Lower lobe of right lung (tissue), 2 donors: Measurements from ENCODE around the gene ERCC3. TPM values are rescaled to one million over a fixed set of nuclear protein-coding genes. Genes with fewer than 3 reads are reported as not detected.
"Not testable (repeated sequence)": the region's sequence is repeated elsewhere in the genome, so short reads cannot be mapped to it uniquely, and the experiment has no call there.

Experiments used
- ATAC-seq, 2 donors: fragments of 200-7000 bp; cut with Tn5 transposase; one replicate each; pipeline ENCODE4 v1.9.1; 2020 to 2022; ENCODE audit warnings: mild to moderate bottlenecking in 2 of 2, moderate library complexity in 2 of 2
- DNase-seq: peaks from one replicate; pipeline ENCODE4 v3.0.0-alpha.2; 2020
- H3K27ac ChIP-seq: fragments of 200-600 bp; one replicate; pipeline ENCODE4 v1.8.0; 2022
- H3K27me3 ChIP-seq: fragments of 200-600 bp; one replicate; pipeline ENCODE4 v1.8.0; 2022; ENCODE audit warnings: low read depth
- H3K36me3 ChIP-seq: fragments of 200-600 bp; one replicate; pipeline ENCODE4 v1.8.0; 2022; ENCODE audit warnings: mild to moderate bottlenecking
- H3K4me1 ChIP-seq: fragments of 200-600 bp; one replicate; pipeline ENCODE4 v1.8.0; 2022
- H3K4me3 ChIP-seq: fragments of 200-600 bp; one replicate; pipeline ENCODE4 v1.8.0; 2022; ENCODE audit warnings: mild to moderate bottlenecking
- H3K9me3 ChIP-seq: fragments of 200-600 bp; one replicate; pipeline ENCODE4 v1.8.0; 2022
- intact Hi-C: fragments of 100-400 bp; cut with DNase I; formaldehyde crosslinking; loops from one replicate; pipeline ENCODE4 v1.11.0; 2022
- total RNA-seq: library from RNA; stranded (reverse); fragmentation: NEBNext Ultra II Directional; extraction: Animal tissue kit (Norgen Biotek cat#: 25700); gene quantifications from one replicate; pipeline ENCODE4 v1.2.1, GENCODE V29; 2021
- TF ChIP-seq, protein P1 (sequence below): fragments of 200-600 bp; IDR thresholded peaks from one replicate; pipeline ENCODE4 v1.8.0; 2022; ENCODE audit warnings: antibody characterized with exemption, mild to moderate bottlenecking
- donor health status: DM: no; HTN: yes; CAD: no; lungs with severe emphysema.

The ERCC3 gene
- total RNA-seq, 1 donor from 2014 or later, result 34.7 TPM

DNA sequence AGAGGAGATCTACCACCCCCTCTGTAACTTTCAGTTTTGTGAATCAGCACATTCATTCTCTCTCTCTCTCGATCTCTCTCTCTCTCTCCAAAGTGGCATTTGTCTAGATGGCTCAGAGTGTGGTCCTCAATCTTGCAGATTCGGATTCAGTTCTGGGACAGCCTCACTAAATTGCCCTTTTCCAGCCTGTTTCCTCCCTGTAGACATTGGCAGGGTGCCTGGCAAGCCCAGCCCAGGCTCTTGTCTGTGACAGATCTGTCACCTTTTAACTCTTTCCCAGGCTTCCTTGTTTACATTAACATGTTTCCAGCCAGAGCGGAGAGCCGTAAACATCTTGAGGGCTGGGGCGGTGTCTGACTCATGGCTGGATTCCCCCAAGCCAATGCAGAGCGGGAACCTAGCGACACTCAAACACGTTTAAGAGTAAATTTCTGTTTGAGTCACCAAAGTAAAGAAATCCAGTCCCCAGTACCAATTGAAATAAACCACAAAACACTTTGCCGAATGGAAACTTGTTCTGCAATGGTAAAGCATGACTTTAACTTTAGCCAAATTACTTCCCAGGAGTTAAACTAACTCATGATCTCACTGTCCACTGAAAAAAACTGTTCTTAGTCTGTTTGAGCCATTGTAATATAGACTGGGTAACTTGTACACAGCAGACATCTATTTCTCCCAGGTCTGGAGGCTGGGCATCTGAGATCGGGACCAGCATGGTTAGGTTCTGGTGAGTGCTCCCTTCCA lies 67.3 kb downstream of the ERCC3 start:
- Histone ChIP-seq H3K4me3 (no peak overlapping the region), H3K27ac (peak overlapping the region; percentile 41)

DNA sequence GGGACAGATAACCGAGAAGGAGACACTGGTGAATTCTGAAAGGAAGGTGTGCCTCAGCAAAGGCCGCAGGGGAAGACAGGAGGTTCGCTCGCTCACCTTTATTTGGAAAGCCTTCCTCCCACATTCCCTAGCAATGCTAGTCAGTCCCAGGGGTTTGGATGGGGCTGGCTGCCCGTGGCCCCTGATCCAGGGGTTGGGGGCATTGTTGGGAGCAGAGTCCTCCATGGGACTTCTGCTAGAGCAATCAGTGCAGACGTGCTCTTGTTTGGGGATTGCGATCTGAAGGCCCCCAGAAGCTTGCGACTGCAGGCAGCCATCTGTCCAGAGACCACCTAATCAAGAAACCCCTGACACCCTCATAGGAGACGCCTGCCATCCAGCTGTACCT lies 67.8 kb downstream of the ERCC3 start:
- no peak overlapping the region for H3K27ac ChIP-seq
- H3K9me3 ChIP-seq, result no peaks in the 10 kb centered on the region
- no peak for ATAC-seq
- intact Hi-C loops, result no loop called here
- no peaks in the 10 kb centered on the region for H3K36me3 ChIP-seq
- TF ChIP-seq, protein P1, sequence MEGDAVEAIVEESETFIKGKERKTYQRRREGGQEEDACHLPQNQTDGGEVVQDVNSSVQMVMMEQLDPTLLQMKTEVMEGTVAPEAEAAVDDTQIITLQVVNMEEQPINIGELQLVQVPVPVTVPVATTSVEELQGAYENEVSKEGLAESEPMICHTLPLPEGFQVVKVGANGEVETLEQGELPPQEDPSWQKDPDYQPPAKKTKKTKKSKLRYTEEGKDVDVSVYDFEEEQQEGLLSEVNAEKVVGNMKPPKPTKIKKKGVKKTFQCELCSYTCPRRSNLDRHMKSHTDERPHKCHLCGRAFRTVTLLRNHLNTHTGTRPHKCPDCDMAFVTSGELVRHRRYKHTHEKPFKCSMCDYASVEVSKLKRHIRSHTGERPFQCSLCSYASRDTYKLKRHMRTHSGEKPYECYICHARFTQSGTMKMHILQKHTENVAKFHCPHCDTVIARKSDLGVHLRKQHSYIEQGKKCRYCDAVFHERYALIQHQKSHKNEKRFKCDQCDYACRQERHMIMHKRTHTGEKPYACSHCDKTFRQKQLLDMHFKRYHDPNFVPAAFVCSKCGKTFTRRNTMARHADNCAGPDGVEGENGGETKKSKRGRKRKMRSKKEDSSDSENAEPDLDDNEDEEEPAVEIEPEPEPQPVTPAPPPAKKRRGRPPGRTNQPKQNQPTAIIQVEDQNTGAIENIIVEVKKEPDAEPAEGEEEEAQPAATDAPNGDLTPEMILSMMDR, result no peak
- DNase-seq, result no peak
- peaks cover 12% of the 10 kb centered on the region for H3K4me1 ChIP-seq
- H3K4me3 ChIP-seq, result no peak overlapping the region
- H3K27me3 ChIP-seq, result peaks cover 27% of the 10 kb centered on the region

More for the DNA sequence above, 67.3 kb downstream of the ERCC3 start:
- DNase-seq (peak; percentile 85), ATAC-seq (peak; percentile 96 to 98)
- intact Hi-C loops, result no loop called here
- no peaks in the 10 kb centered on the region for H3K9me3 ChIP-seq
- peaks cover 21% of the 10 kb centered on the region for H3K27me3 ChIP-seq
- no peaks in the 10 kb centered on the region for H3K36me3 ChIP-seq
- TF ChIP-seq, protein P1, result no peak
- peaks cover 12% of the 10 kb centered on the region for H3K4me1 ChIP-seq

- TF ChIP-seq, protein P1, result no peak
- no peak overlapping the region for H3K4me3 ChIP-seq
- H3K27me3 ChIP-seq, result peaks cover 31% of the 10 kb centered on the region
These were observed 68.6 kb downstream of the ERCC3 start for GRCh38 chr2:127225186-127225960.

GRCh38 chr2:127224135-127224534 lies 69.8 kb downstream of the ERCC3 start:
- ATAC-seq, intact Hi-C loops: not testable (repeated sequence)
- H3K4me1 ChIP-seq, result peaks cover 19% of the 10 kb centered on the region

More at GRCh38 chr2:127225186-127225960, 68.6 kb downstream of the ERCC3 start:
- DNase-seq (no peak), ATAC-seq (no peak)
- no peaks in the 10 kb centered on the region for H3K9me3 ChIP-seq
- no peak overlapping the region for H3K27ac ChIP-seq
- intact Hi-C loops, result no loop called here
- H3K36me3 ChIP-seq, result no peaks in the 10 kb centered on the region
- peaks cover 12% of the 10 kb centered on the region for H3K4me1 ChIP-seq

DNA sequence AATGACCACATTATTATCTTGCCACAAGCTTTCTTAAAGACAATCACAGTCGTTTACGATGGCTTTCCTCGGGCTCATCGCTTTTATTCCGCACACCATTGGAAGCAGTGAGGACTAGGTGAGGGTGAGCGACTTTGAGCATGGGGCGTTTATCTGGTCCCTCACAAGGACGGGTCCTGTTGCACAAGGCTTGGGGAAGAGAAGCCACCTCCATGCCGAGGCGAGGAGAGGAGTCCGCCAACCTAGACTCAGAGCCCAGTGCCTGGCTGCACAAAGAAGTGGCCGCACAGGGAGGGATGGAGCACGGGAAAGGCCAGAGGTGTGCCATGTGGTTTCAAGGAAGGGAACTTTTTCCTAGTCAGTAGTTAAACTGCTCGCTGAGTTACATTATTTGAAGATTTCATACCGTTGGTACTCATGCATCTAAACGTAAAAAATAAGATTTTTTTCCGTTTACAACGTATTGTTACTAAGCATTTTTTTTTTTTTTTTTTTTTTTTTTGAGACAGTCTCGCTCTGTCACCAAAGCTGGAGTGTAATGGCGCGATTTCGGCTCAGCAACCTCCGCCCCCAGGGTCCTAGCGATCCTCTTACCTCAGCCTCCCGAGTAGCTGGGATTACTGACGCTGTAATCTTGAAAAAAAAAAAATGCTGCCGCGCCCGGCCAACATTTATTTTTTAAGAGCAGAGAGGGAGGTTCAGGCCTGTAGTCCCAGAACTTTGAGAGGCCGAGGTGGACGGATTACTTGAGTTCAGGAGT lies 73.0 kb downstream of the ERCC3 start:
- no peak for ATAC-seq
- H3K27me3 ChIP-seq, result peaks cover 61% of the 10 kb centered on the region
- TF ChIP-seq, protein P1, result no peak
- intact Hi-C loops, result no loop called here
- peaks cover 16% of the 10 kb centered on the region for H3K4me1 ChIP-seq
- no peaks in the 10 kb centered on the region for H3K9me3 ChIP-seq
- H3K36me3 ChIP-seq, result no peaks in the 10 kb centered on the region
- H3K27ac ChIP-seq, result no peak overlapping the region
- no peak for DNase-seq
- no peak overlapping the region for H3K4me3 ChIP-seq

More at GRCh38 chr2:127224135-127224534, 69.8 kb downstream of the ERCC3 start:
- peaks cover 39% of the 10 kb centered on the region for H3K27me3 ChIP-seq
- H3K9me3 ChIP-seq, H3K27ac ChIP-seq, DNase-seq, H3K36me3 ChIP-seq, H3K4me3 ChIP-seq: not testable (repeated sequence)
